ENCODE results near the gene XCR1. TPM values are rescaled to one million over a fixed set of nuclear protein-coding genes. Genes with fewer than 3 reads are reported as not detected.
"Not testable (repeated sequence)": the region's sequence is repeated elsewhere in the genome, so short reads cannot be mapped to it uniquely, and the experiment has no call there.

The XCR1 gene
- polyA plus RNA-seq, 2 donors = 0.08 to 0.34 TPM

GRCh38 chr3:46052531-46052930, 25.2 kb upstream of the XCR1 start:
- Histone ChIP-seq H3K27me3 (ENCODE audit: control insufficient read depth in 1 of 2, insufficient read depth in 2 of 2, low read length in 2 of 2) (peaks cover 0 to 7% of the 10 kb centered on the region in 2 donors), H3K36me3 (ENCODE audit: control insufficient read depth in 2 of 2, insufficient read depth in 2 of 2, low read length in 1 of 2) (no peaks in the 10 kb centered on the region), H3K4me3 (ENCODE audit: low read depth in 1 of 2, low read length in 2 of 2) (no peak overlapping the region), H3K27ac (ENCODE audit: low read depth in 2 of 2, low read length in 1 of 2) (no peak overlapping the region), H3K9me3 (ENCODE audit: control insufficient read depth in 2 of 2, insufficient read depth in 1 of 2, low read depth in 1 of 2, low read length in 1 of 2) (no peaks in the 10 kb centered on the region), H3K4me1 (ENCODE audit: control insufficient read depth in 2 of 2, insufficient read depth in 2 of 2, low read length in 1 of 2) (no peaks in the 10 kb centered on the region)
- WGBS, 2 donors = 94% methylated on average over 8 of the region's 8 CpGs

GRCh38 chr3:46049093-46049492, 21.8 kb upstream of the XCR1 start:
- H3K27me3 ChIP-seq (ENCODE audit: control insufficient read depth in 1 of 2, insufficient read depth in 2 of 2, low read length in 2 of 2) = no peaks in the 10 kb centered on the region

GRCh38 chr3:46046231-46046630, 18.9 kb upstream of the XCR1 start:
- not testable (repeated sequence) for H3K9me3 ChIP-seq (ENCODE audit: control insufficient read depth in 2 of 2, insufficient read depth in 1 of 2, low read depth in 1 of 2, low read length in 1 of 2); H3K36me3 ChIP-seq (ENCODE audit: control insufficient read depth in 2 of 2, insufficient read depth in 2 of 2, low read length in 1 of 2)
- 62 to 69% methylated on average over 5 of the region's 5 CpGs for WGBS, 2 donors

More at GRCh38 chr3:46049093-46049492, 21.8 kb upstream of the XCR1 start:
- H3K4me1 ChIP-seq (ENCODE audit: control insufficient read depth in 2 of 2, insufficient read depth in 2 of 2, low read length in 1 of 2) = no peaks in the 10 kb centered on the region
- no peak overlapping the region for H3K27ac ChIP-seq (ENCODE audit: low read depth in 2 of 2, low read length in 1 of 2)
- 54 to 71% methylated on average over 5 of the region's 5 CpGs for WGBS, 2 donors
- no peaks in the 10 kb centered on the region for H3K36me3 ChIP-seq (ENCODE audit: control insufficient read depth in 2 of 2, insufficient read depth in 2 of 2, low read length in 1 of 2)
- no peak overlapping the region for H3K4me3 ChIP-seq (ENCODE audit: low read depth in 1 of 2, low read length in 2 of 2)
- no peaks in the 10 kb centered on the region for H3K9me3 ChIP-seq (ENCODE audit: control insufficient read depth in 2 of 2, insufficient read depth in 1 of 2, low read depth in 1 of 2, low read length in 1 of 2)

GRCh38 chr3:46038916-46039315, 11.6 kb upstream of the XCR1 start:
- Histone ChIP-seq H3K27me3 (ENCODE audit: control insufficient read depth in 1 of 2, insufficient read depth in 2 of 2, low read length in 2 of 2) (no peaks in the 10 kb centered on the region), H3K9me3 (ENCODE audit: control insufficient read depth in 2 of 2, insufficient read depth in 1 of 2, low read depth in 1 of 2, low read length in 1 of 2) (no peaks in the 10 kb centered on the region), H3K36me3 (ENCODE audit: control insufficient read depth in 2 of 2, insufficient read depth in 2 of 2, low read length in 1 of 2) (no peaks in the 10 kb centered on the region), H3K4me1 (ENCODE audit: control insufficient read depth in 2 of 2, insufficient read depth in 2 of 2, low read length in 1 of 2) (no peaks in the 10 kb centered on the region), H3K4me3 (ENCODE audit: low read depth in 1 of 2, low read length in 2 of 2) (no peak overlapping the region), H3K27ac (ENCODE audit: low read depth in 2 of 2, low read length in 1 of 2) (no peak overlapping the region)
- WGBS, 2 donors = 92 to 98% methylated on average over 1 of the region's 1 CpG

More at GRCh38 chr3:46046231-46046630, 18.9 kb upstream of the XCR1 start:
- H3K27me3 ChIP-seq (ENCODE audit: control insufficient read depth in 1 of 2, insufficient read depth in 2 of 2, low read length in 2 of 2); H3K4me1 ChIP-seq (ENCODE audit: control insufficient read depth in 2 of 2, insufficient read depth in 2 of 2, low read length in 1 of 2); H3K27ac ChIP-seq (ENCODE audit: low read depth in 2 of 2, low read length in 1 of 2); H3K4me3 ChIP-seq (ENCODE audit: low read depth in 1 of 2, low read length in 2 of 2): not testable (repeated sequence)

GRCh38 chr3:46038071-46038470, 10.8 kb upstream of the XCR1 start:
- H3K27ac ChIP-seq (ENCODE audit: low read depth in 2 of 2, low read length in 1 of 2); H3K9me3 ChIP-seq (ENCODE audit: control insufficient read depth in 2 of 2, insufficient read depth in 1 of 2, low read depth in 1 of 2, low read length in 1 of 2); H3K4me3 ChIP-seq (ENCODE audit: low read depth in 1 of 2, low read length in 2 of 2); H3K27me3 ChIP-seq (ENCODE audit: control insufficient read depth in 1 of 2, insufficient read depth in 2 of 2, low read length in 2 of 2); H3K4me1 ChIP-seq (ENCODE audit: control insufficient read depth in 2 of 2, insufficient read depth in 2 of 2, low read length in 1 of 2); H3K36me3 ChIP-seq (ENCODE audit: control insufficient read depth in 2 of 2, insufficient read depth in 2 of 2, low read length in 1 of 2): not testable (repeated sequence)
- WGBS, 2 donors = 59 to 81% methylated on average over 3 of the region's 3 CpGs

GRCh38 chr3:46036191-46036590, 8.9 kb upstream of the XCR1 start:
- Histone ChIP-seq H3K27me3 (ENCODE audit: control insufficient read depth in 1 of 2, insufficient read depth in 2 of 2, low read length in 2 of 2) (no peaks in the 10 kb centered on the region), H3K4me3 (ENCODE audit: low read depth in 1 of 2, low read length in 2 of 2) (no peak overlapping the region), H3K36me3 (ENCODE audit: control insufficient read depth in 2 of 2, insufficient read depth in 2 of 2, low read length in 1 of 2) (no peaks in the 10 kb centered on the region), H3K9me3 (ENCODE audit: control insufficient read depth in 2 of 2, insufficient read depth in 1 of 2, low read depth in 1 of 2, low read length in 1 of 2) (no peaks in the 10 kb centered on the region), H3K4me1 (ENCODE audit: control insufficient read depth in 2 of 2, insufficient read depth in 2 of 2, low read length in 1 of 2) (no peaks in the 10 kb centered on the region), H3K27ac (ENCODE audit: low read depth in 2 of 2, low read length in 1 of 2) (no peak overlapping the region)
- WGBS, 2 donors = 79 to 80% methylated on average over 1 of the region's 1 CpG

- Histone ChIP-seq H3K27ac (ENCODE audit: low read depth in 2 of 2, low read length in 1 of 2) (no peak overlapping the region), H3K4me3 (ENCODE audit: low read depth in 1 of 2, low read length in 2 of 2) (no peak overlapping the region), H3K36me3 (ENCODE audit: control insufficient read depth in 2 of 2, insufficient read depth in 2 of 2, low read length in 1 of 2) (no peaks in the 10 kb centered on the region), H3K27me3 (ENCODE audit: control insufficient read depth in 1 of 2, insufficient read depth in 2 of 2, low read length in 2 of 2) (no peaks in the 10 kb centered on the region), H3K9me3 (ENCODE audit: control insufficient read depth in 2 of 2, insufficient read depth in 1 of 2, low read depth in 1 of 2, low read length in 1 of 2) (peaks cover 0 to 3% of the 10 kb centered on the region in 2 donors), H3K4me1 (ENCODE audit: control insufficient read depth in 2 of 2, insufficient read depth in 2 of 2, low read length in 1 of 2) (no peaks in the 10 kb centered on the region)
- 98 to 99% methylated on average over 2 of the region's 2 CpGs for WGBS, 2 donors
These were observed 4.5 kb upstream of the XCR1 start for GRCh38 chr3:46031747-46032146.

GRCh38 chr3:46031269-46031668, 4.0 kb upstream of the XCR1 start:
- Histone ChIP-seq H3K4me1 (ENCODE audit: control insufficient read depth in 2 of 2, insufficient read depth in 2 of 2, low read length in 1 of 2) (no peaks in the 10 kb centered on the region), H3K27ac (ENCODE audit: low read depth in 2 of 2, low read length in 1 of 2) (no peak overlapping the region), H3K4me3 (ENCODE audit: low read depth in 1 of 2, low read length in 2 of 2) (no peak overlapping the region), H3K36me3 (ENCODE audit: control insufficient read depth in 2 of 2, insufficient read depth in 2 of 2, low read length in 1 of 2) (no peaks in the 10 kb centered on the region), H3K9me3 (ENCODE audit: control insufficient read depth in 2 of 2, insufficient read depth in 1 of 2, low read depth in 1 of 2, low read length in 1 of 2) (peaks cover 0 to 3% of the 10 kb centered on the region in 2 donors), H3K27me3 (ENCODE audit: control insufficient read depth in 1 of 2, insufficient read depth in 2 of 2, low read length in 2 of 2) (no peaks in the 10 kb centered on the region)
- WGBS, 2 donors = 82 to 94% methylated on average over 4 of the region's 4 CpGs

GRCh38 chr3:46030626-46031025, 3.3 kb upstream of the XCR1 start:
- no peaks in the 10 kb centered on the region for H3K27me3 ChIP-seq (ENCODE audit: control insufficient read depth in 1 of 2, insufficient read depth in 2 of 2, low read length in 2 of 2)
- H3K36me3 ChIP-seq (ENCODE audit: control insufficient read depth in 2 of 2, insufficient read depth in 2 of 2, low read length in 1 of 2) = no peaks in the 10 kb centered on the region
- H3K27ac ChIP-seq (ENCODE audit: low read depth in 2 of 2, low read length in 1 of 2) = no peak overlapping the region
- WGBS, 2 donors = 92% methylated on average over 6 of the region's 6 CpGs
- no peak overlapping the region for H3K4me3 ChIP-seq (ENCODE audit: low read depth in 1 of 2, low read length in 2 of 2)
- no peaks in the 10 kb centered on the region for H3K4me1 ChIP-seq (ENCODE audit: control insufficient read depth in 2 of 2, insufficient read depth in 2 of 2, low read length in 1 of 2)
- peaks cover 0 to 3% of the 10 kb centered on the region in 2 donors for H3K9me3 ChIP-seq (ENCODE audit: control insufficient read depth in 2 of 2, insufficient read depth in 1 of 2, low read depth in 1 of 2, low read length in 1 of 2)

GRCh38 chr3:46029953-46030543, 2.8 kb upstream of the XCR1 start:
- Histone ChIP-seq H3K4me1 (ENCODE audit: control insufficient read depth in 2 of 2, insufficient read depth in 2 of 2, low read length in 1 of 2) (no peaks in the 10 kb centered on the region), H3K9me3 (ENCODE audit: control insufficient read depth in 2 of 2, insufficient read depth in 1 of 2, low read depth in 1 of 2, low read length in 1 of 2) (peaks cover 0 to 3% of the 10 kb centered on the region in 2 donors), H3K27me3 (ENCODE audit: control insufficient read depth in 1 of 2, insufficient read depth in 2 of 2, low read length in 2 of 2) (no peaks in the 10 kb centered on the region), H3K4me3 (ENCODE audit: low read depth in 1 of 2, low read length in 2 of 2) (no peak overlapping the region), H3K27ac (ENCODE audit: low read depth in 2 of 2, low read length in 1 of 2) (no peak overlapping the region), H3K36me3 (ENCODE audit: control insufficient read depth in 2 of 2, insufficient read depth in 2 of 2, low read length in 1 of 2) (no peaks in the 10 kb centered on the region)
- 77 to 92% methylated on average over 1 of the region's 1 CpG for WGBS, 2 donors

Measured in esophagus (tissue), 2 donors.